Endothelial cell of umbilical vein (primary cell): ENCODE results near the gene TTR. TPM values are rescaled to one million over a fixed set of nuclear protein-coding genes. Genes with fewer than 3 reads are reported as not detected.

Source experiments
- BruUV-seq: library from RNA; stranded (reverse); fragments of 400-500 nt; replicated peaks from 2 replicates; lab custom pipeline; 2021; lab: Mats Ljungman, UMichigan
- CTCF ChIA-PET: fragments of 300-600, 350-600 bp; sonication (Branson Sonifier 250); formaldehyde crosslinking; loops from one replicate; lab custom pipeline; 2021; ENCODE audit warnings: antibody characterized with exemption, inconsistent platforms; lab: Charles Lee
- POLR2A ChIA-PET: fragments of 300-600, 350-600 bp; sonication (Branson Sonifier 250); formaldehyde crosslinking; loops from one replicate; lab custom pipeline; 2021; ENCODE audit warnings: antibody characterized with exemption, inconsistent platforms; lab: Charles Lee
- DNase-seq: peaks from one replicate; pipeline ENCODE4 v3.0.0-alpha.2; 2011; ENCODE audit warnings: low read depth, low spot score
- FAIRE-seq: peaks from 2 replicates; lab custom pipeline; 2011; peaks lifted over from hg19 to GRCh38; lab: Jason Lieb, UNC
- H2AFZ ChIP-seq: 2 replicates; pipeline ENCODE4 v1.6.0; 2012; ENCODE audit warnings: low read depth, low read length, control low read depth, inconsistent platforms
- H3K27ac ChIP-seq: 2 replicates; pipeline ENCODE4 v1.5.1; 2011; ENCODE audit warnings: low read depth, mild to moderate bottlenecking, control low read depth, low read length, moderate library complexity; ENCODE audit not compliant: insufficient read depth
- H3K27me3 ChIP-seq, 2 experiments: 2 replicates each; pipeline versions ENCODE4 v1.6.0 to v1.6.1; 2011; ENCODE audit warnings: low read length in 2 of 2, mixed read lengths in 1 of 2; ENCODE audit not compliant: control insufficient read depth in 2 of 2, insufficient read depth in 2 of 2
- H3K36me3 ChIP-seq, 2 experiments: 2 replicates in 1 of 2; 3 replicates in 1 of 2; pipeline ENCODE4 v1.5.1; 2011; ENCODE audit warnings: low read length in 2 of 2, mild to moderate bottlenecking in 1 of 2, moderate library complexity in 1 of 2; ENCODE audit not compliant: control insufficient read depth in 2 of 2, insufficient read depth in 2 of 2; ENCODE audit errors: extremely low read depth in 1 of 2
- H3K4me1 ChIP-seq: 3 replicates; pipeline ENCODE4 v1.5.1; 2011; ENCODE audit warnings: mild to moderate bottlenecking, low read length; ENCODE audit not compliant: control insufficient read depth, insufficient read depth; ENCODE audit errors: extremely low read depth
- H3K4me2 ChIP-seq: 2 replicates; pipeline ENCODE4 v1.6.1; 2011; ENCODE audit warnings: low read length, control low read depth, mixed read lengths; ENCODE audit not compliant: insufficient read depth
- H3K4me3 ChIP-seq, 3 experiments: fragments of 200-600 bp in 1 of 3; sonication (generic), shearing (Covaris generic) in 1 of 3; replicated peaks in 1 of 3; 2 replicates each; pipeline ENCODE4 v1.5.1; 2011 to 2016; ENCODE audit warnings: control low read depth in 3 of 3, low read length in 3 of 3, mild to moderate bottlenecking in 2 of 3, inconsistent platforms in 1 of 3, low read depth in 1 of 3, moderate library complexity in 1 of 3; ENCODE audit not compliant: insufficient read depth in 1 of 3
- H3K79me2 ChIP-seq: 2 replicates; pipeline ENCODE4 v1.6.0; 2012; ENCODE audit warnings: low read length, inconsistent platforms; ENCODE audit not compliant: control insufficient read depth, insufficient read depth
- H3K9ac ChIP-seq: replicated peaks from 2 replicates; pipeline ENCODE3; 2011; ENCODE audit warnings: low read length, control low read depth; ENCODE audit not compliant: insufficient read depth; ENCODE audit errors: extremely low read depth
- H3K9me1 ChIP-seq: replicated peaks from 3 replicates; pipeline ENCODE4 v1.6.0; 2011; ENCODE audit warnings: mild to moderate bottlenecking, low read length; ENCODE audit not compliant: control insufficient read depth, insufficient read depth; ENCODE audit errors: extremely low read depth
- H3K9me3 ChIP-seq: replicated peaks from 2 replicates; pipeline ENCODE4 v1.5.1; 2012; ENCODE audit warnings: low read length, inconsistent platforms; ENCODE audit not compliant: control insufficient read depth, insufficient read depth
- H4K20me1 ChIP-seq: replicated peaks from 2 replicates; pipeline ENCODE3; 2011; ENCODE audit warnings: mild to moderate bottlenecking, low read length; ENCODE audit not compliant: control insufficient read depth, insufficient read depth; ENCODE audit errors: extremely low read depth
- EZH2 ChIP-seq: IDR thresholded peaks from 2 replicates; pipeline ENCODE4 v1.6.1; 2012; ENCODE audit warnings: borderline replicate concordance, low read depth, mild to moderate bottlenecking, moderate library complexity, low read length, inconsistent platforms; ENCODE audit not compliant: severe bottlenecking
- FOS ChIP-seq: IDR thresholded peaks from 2 replicates; pipeline ENCODE4 v1.6.1; 2011; ENCODE audit warnings: mild to moderate bottlenecking, low read length, moderate library complexity, borderline replicate concordance; ENCODE audit not compliant: insufficient read depth
- GATA2 ChIP-seq: IDR thresholded peaks from 2 replicates; pipeline ENCODE4 v1.7.0; 2011; ENCODE audit warnings: low read depth, mild to moderate bottlenecking, moderate library complexity, mixed read lengths, low read length; ENCODE audit not compliant: insufficient read length, insufficient read depth
- JUN ChIP-seq: IDR thresholded peaks from 2 replicates; pipeline ENCODE4 v1.6.1; 2011; ENCODE audit warnings: borderline replicate concordance, low read depth; ENCODE audit not compliant: insufficient read length, insufficient read depth
- MYC ChIP-seq: IDR thresholded peaks from one replicate; pipeline ENCODE4 v1.6.1; 2011; ENCODE audit warnings: mild to moderate bottlenecking, low read depth, low read length
- POLR2A ChIP-seq: IDR thresholded peaks from 2 replicates; pipeline ENCODE4 v1.6.1; 2012; ENCODE audit warnings: low read depth, mild to moderate bottlenecking, control low read depth, low read length
- POLR2AphosphoS5 ChIP-seq: IDR thresholded peaks from 2 replicates; pipeline ENCODE4 v1.6.1; 2012; ENCODE audit warnings: low read depth, mild to moderate bottlenecking, control low read depth, low read length, moderate library complexity; ENCODE audit not compliant: insufficient read depth
- dilution Hi-C: fragments of 300-500 bp; cut with MboI; formaldehyde crosslinking; loops from one replicate; pipeline ENCODE4 v1.15.0; 2019; ENCODE audit warnings: low sequenced_read_pairs; ENCODE audit not compliant: extremely low pct_ligation_motif_present
- intact Hi-C: fragments of 100-400 bp; cut with micrococcal nuclease; formaldehyde crosslinking; loops from one replicate; pipeline ENCODE4 v1.10.0; 2022
- polyA plus RNA-seq, 4 experiments: library from polyadenylated mRNA; depleted of rRNA in 3 of 4; stranded (reverse) in 3 of 4; unstranded in 1 of 4; fragments of >200 nt; gene quantifications; 2 replicates each; pipeline versions ENCODE4 v1.2.1 to v1.2.3, GENCODE V29; 2011 to 2012; ENCODE audit warnings: missing spikeins in 1 of 4
- total RNA-seq: library from RNA; stranded (reverse); gene quantifications from 2 replicates; pipeline ENCODE4 v1.2.3, GENCODE V29; 2021
- TF ChIP-seq, protein P1 (sequence below): IDR thresholded peaks from 2 replicates; pipeline ENCODE4 v1.6.1; 2011; ENCODE audit not compliant: insufficient read depth, insufficient read length
- TF ChIP-seq, protein P2 (sequence below), 2 donors: IDR thresholded peaks; 1 replicate in 1 of 2; 2 replicates in 1 of 2; pipeline ENCODE4 v1.5.1; 2011; ENCODE audit warnings: low read length in 2 of 2, mild to moderate bottlenecking in 2 of 2, moderate library complexity in 2 of 2, control low read depth in 1 of 2, inconsistent platforms in 1 of 2, low read depth in 1 of 2; ENCODE audit not compliant: insufficient read depth in 1 of 2; ENCODE audit errors: extremely low read depth in 1 of 2

Gene TTR
- total and polyA plus RNA-seq, 2 donors (not counting 3 experiments of a cell fraction or from before 2014, with no cell fraction given), result not detected

GRCh38 chr18:31557446-31557845 lies 34.2 kb upstream of the TTR start:
- dilution Hi-C loops, result no loop called here
- no peak for FAIRE-seq
- Histone ChIP-seq H3K4me2 (no peak overlapping the region), H3K9ac (no peak overlapping the region), H3K27me3 (no peaks in the 10 kb centered on the region), H2AFZ (no peak overlapping the region), H3K79me2 (no peaks in the 10 kb centered on the region), H4K20me1 (no peaks in the 10 kb centered on the region), H3K36me3 (no peaks in the 10 kb centered on the region), H3K9me1 (no peaks in the 10 kb centered on the region), H3K4me3 (no peak overlapping the region), H3K4me1 (peaks cover 3% of the 10 kb centered on the region), H3K27ac (no peak overlapping the region), H3K9me3 (no peaks in the 10 kb centered on the region)
- POLR2A ChIA-PET, result no interaction called here
- TF ChIP-seq MYC (no peak), EZH2 (no peak), GATA2 (no peak), JUN (no peak), POLR2A (no peak), FOS (no peak), POLR2AphosphoS5 (no peak)
- TF ChIP-seq, protein P1, sequence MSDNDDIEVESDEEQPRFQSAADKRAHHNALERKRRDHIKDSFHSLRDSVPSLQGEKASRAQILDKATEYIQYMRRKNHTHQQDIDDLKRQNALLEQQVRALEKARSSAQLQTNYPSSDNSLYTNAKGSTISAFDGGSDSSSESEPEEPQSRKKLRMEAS, result no peak
- TF ChIP-seq, protein P2, sequence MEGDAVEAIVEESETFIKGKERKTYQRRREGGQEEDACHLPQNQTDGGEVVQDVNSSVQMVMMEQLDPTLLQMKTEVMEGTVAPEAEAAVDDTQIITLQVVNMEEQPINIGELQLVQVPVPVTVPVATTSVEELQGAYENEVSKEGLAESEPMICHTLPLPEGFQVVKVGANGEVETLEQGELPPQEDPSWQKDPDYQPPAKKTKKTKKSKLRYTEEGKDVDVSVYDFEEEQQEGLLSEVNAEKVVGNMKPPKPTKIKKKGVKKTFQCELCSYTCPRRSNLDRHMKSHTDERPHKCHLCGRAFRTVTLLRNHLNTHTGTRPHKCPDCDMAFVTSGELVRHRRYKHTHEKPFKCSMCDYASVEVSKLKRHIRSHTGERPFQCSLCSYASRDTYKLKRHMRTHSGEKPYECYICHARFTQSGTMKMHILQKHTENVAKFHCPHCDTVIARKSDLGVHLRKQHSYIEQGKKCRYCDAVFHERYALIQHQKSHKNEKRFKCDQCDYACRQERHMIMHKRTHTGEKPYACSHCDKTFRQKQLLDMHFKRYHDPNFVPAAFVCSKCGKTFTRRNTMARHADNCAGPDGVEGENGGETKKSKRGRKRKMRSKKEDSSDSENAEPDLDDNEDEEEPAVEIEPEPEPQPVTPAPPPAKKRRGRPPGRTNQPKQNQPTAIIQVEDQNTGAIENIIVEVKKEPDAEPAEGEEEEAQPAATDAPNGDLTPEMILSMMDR (IDR thresholded peaks at IDR 0.05; ENCODE audit: extremely low read depth in 1 of 2, insufficient read depth in 1 of 2, low read depth in 1 of 2, low read length in 2 of 2), result no peak
- no peak for DNase-seq
- CTCF ChIA-PET, result interaction anchor here (2.4 to 5.7 kb wide), 2 partner anchors 167 to 263 kb away, joined by 42 to 148 read pairs; no protein-coding TSS in a partner anchor
- no TSS peak for BruUV-seq
- intact Hi-C loops, result loop anchor here (5.0 kb wide), 1 partner anchor 585 kb away; no protein-coding TSS in a partner anchor
